ENCODE data around the gene ZNF33A. TPM values are rescaled to one million over a fixed set of nuclear protein-coding genes. Genes with fewer than 3 reads are reported as not detected.

Gene ZNF33A
- total RNA-seq, 2 donors from 2014 or later: 30.4 to 32.8 TPM

- no peaks in the 10 kb centered on the region for H3K4me1 ChIP-seq
- TF ChIP-seq CTCF (IDR thresholded peaks at IDR 0.05): no peak
- intact Hi-C loops (cut with DNase I): no loop called here
- H3K27me3 ChIP-seq: no peaks in the 10 kb centered on the region
- DNase-seq: no peak
- no peak overlapping the region for H3K27ac ChIP-seq
- no peak overlapping the region for H3K4me3 ChIP-seq
- peaks cover 4% of the 10 kb centered on the region for H3K36me3 ChIP-seq
- H3K9me3 ChIP-seq: no peaks in the 10 kb centered on the region
- no peak overlapping the region for H3K9ac ChIP-seq (ENCODE audit: low read depth in 2 of 2, low read length in 2 of 2)
Measured at GRCh38 chr10:38032886-38033285, 22.4 kb downstream of the ZNF33A start.

GRCh38 chr10:38038107-38038931 is 27.8 kb downstream of the ZNF33A start:
- Histone ChIP-seq H3K36me3 (no peaks in the 10 kb centered on the region), H3K9ac (ENCODE audit: low read depth in 2 of 2, low read length in 2 of 2) (no peak overlapping the region), H3K9me3 (no peaks in the 10 kb centered on the region), H3K4me1 (no peaks in the 10 kb centered on the region), H3K4me3 (no peak overlapping the region), H3K27me3 (no peaks in the 10 kb centered on the region), H3K27ac (no peak overlapping the region)
- no peak for DNase-seq
- intact Hi-C loops (cut with DNase I): no loop called here
- TF ChIP-seq CTCF (IDR thresholded peaks at IDR 0.05): no peak

GRCh38 chr10:38038932-38039245 is 28.4 kb downstream of the ZNF33A start:
- intact Hi-C loops (cut with DNase I): no loop called here
- no peaks in the 10 kb centered on the region for H3K27me3 ChIP-seq
- H3K27ac ChIP-seq: no peak overlapping the region
- H3K36me3 ChIP-seq: no peaks in the 10 kb centered on the region
- no peak overlapping the region for H3K9ac ChIP-seq (ENCODE audit: low read depth in 2 of 2, low read length in 2 of 2)
- DNase-seq: no peak
- H3K4me1 ChIP-seq: no peaks in the 10 kb centered on the region
- H3K9me3 ChIP-seq: no peaks in the 10 kb centered on the region
- no peak overlapping the region for H3K4me3 ChIP-seq
- no peak for TF ChIP-seq CTCF (IDR thresholded peaks at IDR 0.05)

- H3K4me1 ChIP-seq: no peaks in the 10 kb centered on the region
- DNase-seq: no peak
- intact Hi-C loops (cut with DNase I): no loop called here
Measured at GRCh38 chr10:38043516-38043915, 33.0 kb downstream of the ZNF33A start.

GRCh38 chr10:38045129-38045528 is 34.7 kb downstream of the ZNF33A start:
- no peak for TF ChIP-seq CTCF (IDR thresholded peaks at IDR 0.05)
- Histone ChIP-seq H3K27ac (no peak overlapping the region), H3K36me3 (no peaks in the 10 kb centered on the region), H3K4me1 (no peaks in the 10 kb centered on the region), H3K9me3 (no peaks in the 10 kb centered on the region), H3K4me3 (no peak overlapping the region), H3K27me3 (no peaks in the 10 kb centered on the region), H3K9ac (ENCODE audit: low read depth in 2 of 2, low read length in 2 of 2) (no peak overlapping the region)
- intact Hi-C loops (cut with DNase I): no loop called here
- DNase-seq: no peak

More at GRCh38 chr10:38043516-38043915, 33.0 kb downstream of the ZNF33A start:
- H3K27me3 ChIP-seq: no peaks in the 10 kb centered on the region
- no peak overlapping the region for H3K4me3 ChIP-seq
- no peaks in the 10 kb centered on the region for H3K36me3 ChIP-seq
- no peak for TF ChIP-seq CTCF (IDR thresholded peaks at IDR 0.05)
- H3K9ac ChIP-seq (ENCODE audit: low read depth in 2 of 2, low read length in 2 of 2): no peak overlapping the region
- no peak overlapping the region for H3K27ac ChIP-seq
- H3K9me3 ChIP-seq: no peaks in the 10 kb centered on the region

Measured in colonic mucosa (tissue), 4 donors.